Measurements from ENCODE around the gene ZBTB44.
A peak's percentile ranks its signal among the peaks of the same experiment; 100 is the strongest.

ZBTB44 gene

DNA sequence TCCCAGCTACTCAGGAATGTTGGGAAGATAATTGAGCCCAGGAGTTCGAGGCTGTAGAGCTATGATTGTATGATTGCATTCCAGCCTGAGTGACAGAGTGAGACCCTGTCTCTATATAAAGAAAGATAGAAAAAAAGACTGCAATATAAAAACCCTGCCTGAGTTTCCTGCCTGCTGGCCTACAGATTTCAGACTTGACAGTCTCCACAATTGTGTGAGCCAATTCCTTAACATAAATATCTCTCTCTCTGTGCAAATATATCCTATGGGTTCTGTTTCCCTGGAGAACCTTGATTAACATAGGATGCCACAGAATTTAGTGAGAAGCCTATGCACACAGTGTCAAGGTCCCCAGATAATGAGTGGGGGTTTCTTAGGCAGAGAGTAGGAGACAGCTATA lies 32.5 kb upstream of the ZBTB44 start:
- H3K27me3 ChIP-seq (ENCODE audit: insufficient read depth, low read length, poor library complexity), result no peaks in the 10 kb centered on the region
- no peaks in the 10 kb centered on the region for H3K9me3 ChIP-seq (ENCODE audit: insufficient read depth, low read length, severe bottlenecking)
- H2AFZ ChIP-seq (ENCODE audit: low read depth, low read length), result no peak overlapping the region
- no peak for ATAC-seq (ENCODE audit: insufficient read depth, low read depth)
- no peaks in the 10 kb centered on the region for H3K79me2 ChIP-seq (ENCODE audit: insufficient read depth, low read length)
- H3K9ac ChIP-seq (ENCODE audit: low read depth, low read length), result no peak overlapping the region
- no peak overlapping the region for H3K4me3 ChIP-seq (ENCODE audit: low read depth in 1 of 2, low read length in 2 of 2)
- H4K20me1 ChIP-seq (ENCODE audit: insufficient read depth, low read length), result no peaks in the 10 kb centered on the region
- no peak overlapping the region for H3K4me2 ChIP-seq (ENCODE audit: insufficient read depth, low read length)
- H3K4me1 ChIP-seq (ENCODE audit: insufficient read depth, low read length), result no peaks in the 10 kb centered on the region
- no peak for DNase-seq
- H3K36me3 ChIP-seq (ENCODE audit: insufficient read depth, low read length), result no peaks in the 10 kb centered on the region
- TF ChIP-seq, protein P1, sequence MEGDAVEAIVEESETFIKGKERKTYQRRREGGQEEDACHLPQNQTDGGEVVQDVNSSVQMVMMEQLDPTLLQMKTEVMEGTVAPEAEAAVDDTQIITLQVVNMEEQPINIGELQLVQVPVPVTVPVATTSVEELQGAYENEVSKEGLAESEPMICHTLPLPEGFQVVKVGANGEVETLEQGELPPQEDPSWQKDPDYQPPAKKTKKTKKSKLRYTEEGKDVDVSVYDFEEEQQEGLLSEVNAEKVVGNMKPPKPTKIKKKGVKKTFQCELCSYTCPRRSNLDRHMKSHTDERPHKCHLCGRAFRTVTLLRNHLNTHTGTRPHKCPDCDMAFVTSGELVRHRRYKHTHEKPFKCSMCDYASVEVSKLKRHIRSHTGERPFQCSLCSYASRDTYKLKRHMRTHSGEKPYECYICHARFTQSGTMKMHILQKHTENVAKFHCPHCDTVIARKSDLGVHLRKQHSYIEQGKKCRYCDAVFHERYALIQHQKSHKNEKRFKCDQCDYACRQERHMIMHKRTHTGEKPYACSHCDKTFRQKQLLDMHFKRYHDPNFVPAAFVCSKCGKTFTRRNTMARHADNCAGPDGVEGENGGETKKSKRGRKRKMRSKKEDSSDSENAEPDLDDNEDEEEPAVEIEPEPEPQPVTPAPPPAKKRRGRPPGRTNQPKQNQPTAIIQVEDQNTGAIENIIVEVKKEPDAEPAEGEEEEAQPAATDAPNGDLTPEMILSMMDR (IDR thresholded peaks at IDR 0.05; ENCODE audit: borderline replicate concordance, extremely low read depth, low read length, poor library complexity, severe bottlenecking), result no peak
- no peak overlapping the region for H3K27ac ChIP-seq (ENCODE audit: low read length)

DNA sequence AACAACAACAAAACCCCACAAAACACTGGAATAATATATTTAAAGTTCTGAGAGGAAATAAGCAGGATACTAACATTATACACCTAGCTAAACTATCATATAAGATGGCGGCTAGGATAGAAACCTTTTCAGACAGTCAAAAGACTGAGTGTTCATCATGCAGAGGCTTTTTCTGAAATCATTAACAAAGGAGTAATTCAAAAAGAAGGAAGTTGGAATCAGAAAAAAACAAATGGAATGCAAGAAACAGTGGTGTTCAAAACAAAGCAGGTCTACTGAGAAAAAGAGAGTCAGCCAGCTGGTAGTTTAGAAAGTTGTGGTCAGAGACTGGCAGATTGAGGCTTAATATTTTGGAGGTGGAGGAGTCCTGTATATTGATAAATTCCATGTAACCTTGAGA lies 30.1 kb upstream of the ZBTB44 start:
- Histone ChIP-seq H3K27ac (ENCODE audit: low read length) (no peak overlapping the region), H3K4me3 (ENCODE audit: low read depth in 1 of 2, low read length in 2 of 2) (no peak overlapping the region), H3K4me1 (ENCODE audit: insufficient read depth, low read length) (no peaks in the 10 kb centered on the region), H3K36me3 (ENCODE audit: insufficient read depth, low read length) (no peaks in the 10 kb centered on the region), H3K79me2 (ENCODE audit: insufficient read depth, low read length) (no peaks in the 10 kb centered on the region), H4K20me1 (ENCODE audit: insufficient read depth, low read length) (no peaks in the 10 kb centered on the region), H3K4me2 (ENCODE audit: insufficient read depth, low read length) (no peak overlapping the region), H3K9ac (ENCODE audit: low read depth, low read length) (no peak overlapping the region), H3K27me3 (ENCODE audit: insufficient read depth, low read length, poor library complexity) (no peaks in the 10 kb centered on the region), H2AFZ (ENCODE audit: low read depth, low read length) (no peak overlapping the region), H3K9me3 (ENCODE audit: insufficient read depth, low read length, severe bottlenecking) (peaks cover 12% of the 10 kb centered on the region)
- no peak for DNase-seq
- TF ChIP-seq, protein P1 (IDR thresholded peaks at IDR 0.05; ENCODE audit: borderline replicate concordance, extremely low read depth, low read length, poor library complexity, severe bottlenecking), result no peak
- TF ChIP-seq EZH2 (IDR thresholded peaks at IDR 0.05; ENCODE audit: borderline replicate concordance, low read depth, low read length, severe bottlenecking), result no peak
- ATAC-seq (ENCODE audit: insufficient read depth, low read depth), result no peak

DNA sequence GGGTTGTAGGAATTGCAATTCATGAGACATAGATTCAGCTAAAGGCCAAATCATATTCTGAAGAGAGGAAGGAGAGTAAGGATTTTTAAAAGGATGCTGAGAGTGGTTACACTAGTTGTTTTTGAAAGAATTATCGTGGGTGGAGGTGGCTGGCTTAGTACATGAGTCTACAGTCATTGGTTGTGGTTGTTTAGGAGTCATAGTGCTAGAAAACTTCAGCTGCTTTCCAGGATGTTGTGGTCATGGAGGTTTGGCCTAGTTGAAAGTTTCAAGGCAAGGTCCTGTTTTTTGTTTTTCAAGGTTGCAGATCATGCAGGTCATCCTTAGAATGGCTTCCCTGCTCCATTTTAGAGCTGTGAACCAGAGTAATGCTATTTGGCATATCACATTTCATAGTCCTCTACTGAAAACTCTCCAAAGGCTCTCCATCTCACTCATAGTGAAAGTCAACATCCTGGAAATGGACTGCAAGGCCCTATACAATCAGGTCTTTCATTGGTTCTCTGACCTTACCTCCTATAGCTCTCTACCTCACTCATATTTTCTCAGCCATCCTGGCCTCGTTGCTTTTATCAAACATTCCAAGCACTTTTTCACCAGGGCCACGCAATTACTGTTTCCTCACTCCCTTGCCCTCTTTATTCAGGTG lies 26.1 kb upstream of the ZBTB44 start:
- Histone ChIP-seq H3K9me3 (ENCODE audit: insufficient read depth, low read length, severe bottlenecking) (peaks cover 12% of the 10 kb centered on the region), H3K9ac (ENCODE audit: low read depth, low read length) (no peak overlapping the region), H3K4me3 (ENCODE audit: low read depth in 1 of 2, low read length in 2 of 2) (no peak overlapping the region), H4K20me1 (ENCODE audit: insufficient read depth, low read length) (no peaks in the 10 kb centered on the region), H3K4me1 (ENCODE audit: insufficient read depth, low read length) (no peaks in the 10 kb centered on the region), H3K27me3 (ENCODE audit: insufficient read depth, low read length, poor library complexity) (no peaks in the 10 kb centered on the region), H3K79me2 (ENCODE audit: insufficient read depth, low read length) (no peaks in the 10 kb centered on the region), H3K27ac (ENCODE audit: low read length) (no peak overlapping the region), H2AFZ (ENCODE audit: low read depth, low read length) (no peak overlapping the region), H3K36me3 (ENCODE audit: insufficient read depth, low read length) (no peaks in the 10 kb centered on the region), H3K4me2 (ENCODE audit: insufficient read depth, low read length) (no peak overlapping the region)
- peak; percentile 49; the same call in 2 of the 3 replicates for ATAC-seq (ENCODE audit: insufficient read depth, low read depth)
- DNase-seq, result peak; percentile 13
- TF ChIP-seq, protein P1 (IDR thresholded peaks at IDR 0.05; ENCODE audit: borderline replicate concordance, extremely low read depth, low read length, poor library complexity, severe bottlenecking), result no peak
- TF ChIP-seq EZH2 (IDR thresholded peaks at IDR 0.05; ENCODE audit: borderline replicate concordance, low read depth, low read length, severe bottlenecking), result no peak

Data from DND-41 (cell line).